AG04449 (cell line): ENCODE results near the gene DUT.

Source experiments
- CTCF ChIA-PET: fragments of 350-600 bp; formaldehyde crosslinking; extraction: SDS; loops from one replicate; lab custom pipeline; 2021; ENCODE audit warnings: antibody characterized with exemption; lab: Yijun Ruan, JAX
- POLR2A ChIA-PET: fragments of 400-600, 350-600 bp; formaldehyde crosslinking; extraction: SDS; loops from one replicate; lab custom pipeline; 2020; ENCODE audit warnings: antibody characterized with exemption, inconsistent platforms; lab: Yijun Ruan, JAX
- DNase-seq: peaks from one replicate; pipeline ENCODE4 v3.0.0-alpha.2; 2010; ENCODE audit warnings: low read depth, low spot score
- H3K4me3 ChIP-seq: 2 replicates; pipeline ENCODE4 v1.5.1; 2011; ENCODE audit warnings: low read depth, mild to moderate bottlenecking, control low read depth, low read length
- CTCF ChIP-seq: IDR thresholded peaks from one replicate; pipeline ENCODE4 v1.5.1; 2011; ENCODE audit warnings: mild to moderate bottlenecking, moderate library complexity, low read length, control low read depth, inconsistent platforms; ENCODE audit not compliant: insufficient read depth; ENCODE audit errors: missing control alignments

Gene DUT

GRCh38 chr15:48340111-48340510, 8.9 kb downstream of the DUT start:
- H3K4me3 ChIP-seq, result no peak overlapping the region
- TF ChIP-seq CTCF, result no peak
- no peak for DNase-seq
- CTCF ChIA-PET, result interaction anchor here (1.5 to 4.2 kb wide), 2 partner anchors 8 to 13 kb away, joined by 3 to 32 read pairs; partner anchors contain the start of gene DUT
- POLR2A ChIA-PET, result no interaction called here

- no peak for DNase-seq
- CTCF ChIA-PET, result interaction anchor here (1.5 kb wide), 1 partner anchor 8 kb away, joined by 4 read pairs; no protein-coding TSS in a partner anchor
- TF ChIP-seq CTCF, result no peak
- H3K4me3 ChIP-seq, result no peak overlapping the region
- POLR2A ChIA-PET, result no interaction called here
These were observed 12.6 kb downstream of the DUT start for GRCh38 chr15:48343865-48344264.

- no peak for TF ChIP-seq CTCF
- ChIA-PET POLR2A (no interaction called here), CTCF (interaction anchor here (1.0 kb wide), 1 partner anchor 12 kb away, joined by 3 read pairs; no protein-coding TSS in a partner anchor)
- no peak for DNase-seq
- no peak overlapping the region for H3K4me3 ChIP-seq
These were observed 14.3 kb downstream of the DUT start for GRCh38 chr15:48345516-48345915.

- H3K4me3 ChIP-seq, result no peak overlapping the region
- no peak for DNase-seq
- POLR2A ChIA-PET, result no interaction called here
- TF ChIP-seq CTCF, result peak; percentile 63
- CTCF ChIA-PET, result interaction anchor here (0.6 to 2.4 kb wide), 36 partner anchors 9 to 641 kb away, joined by 3 to 32 read pairs (median 4); no protein-coding TSS in a partner anchor
These were observed 21.3 kb downstream of the DUT start for GRCh38 chr15:48352474-48353072.

- ChIA-PET CTCF (interaction anchor here (0.9 to 1.8 kb wide), 7 partner anchors 8 to 1791 kb away, joined by 3 to 6 read pairs (median 3); no protein-coding TSS in a partner anchor), POLR2A (no interaction called here)
- TF ChIP-seq CTCF, result no peak
- DNase-seq, result no peak
- H3K4me3 ChIP-seq, result no peak overlapping the region
These were observed 23.6 kb downstream of the DUT start for GRCh38 chr15:48354694-48355303.

- POLR2A ChIA-PET, result no interaction called here
- CTCF ChIA-PET, result interaction anchor here (1.1 to 1.8 kb wide), 7 partner anchors 9 to 1790 kb away, joined by 3 to 8 read pairs (median 4); no protein-coding TSS in a partner anchor
- no peak overlapping the region for H3K4me3 ChIP-seq
- no peak for TF ChIP-seq CTCF
- DNase-seq, result no peak
These were observed 24.1 kb downstream of the DUT start for GRCh38 chr15:48355377-48355776.
